GM23248 (cell line): ENCODE results near the gene SLC29A3.

Experiments
- EZH2 ChIP-seq: fragments of 200-600 bp; sonication (generic); IDR thresholded peaks from 2 replicates; pipeline ENCODE4 v1.6.1; 2018; ENCODE audit warnings: antibody characterized with exemption, mild to moderate bottlenecking; ENCODE audit not compliant: insufficient read depth, poor library complexity, severe bottlenecking
- EZH2phosphoT487 ChIP-seq: fragments of 200-600 bp; sonication (generic); IDR thresholded peaks from 2 replicates; pipeline ENCODE4 v1.6.1; 2018; ENCODE audit warnings: antibody characterized with exemption, moderate library complexity, mild to moderate bottlenecking, low read depth; ENCODE audit not compliant: insufficient read depth

GRCh38 chr10:71335173-71335708 is 16.2 kb downstream of the SLC29A3 start:
- TF ChIP-seq EZH2 (no peak), EZH2phosphoT487 (no peak)
